ENCODE data around the gene SKAP1. TPM values are rescaled to one million over a fixed set of nuclear protein-coding genes. Genes with fewer than 3 reads are reported as not detected.

Gene SKAP1
- total and polyA plus RNA-seq, 2 experiments from 2014 or later, result 0.36 TPM; not detected in 1

- no peaks in the 10 kb centered on the region for H3K36me3 ChIP-seq
- H3K4me3 ChIP-seq, result no peak overlapping the region
- H3K4me1 ChIP-seq (ENCODE audit: low read depth), result no peaks in the 10 kb centered on the region
- H3K27me3 ChIP-seq, result peaks cover 89% of the 10 kb centered on the region
- H3K27ac ChIP-seq, result no peak overlapping the region
- H3K9me3 ChIP-seq (ENCODE audit: low read depth), result no peaks in the 10 kb centered on the region
- TF ChIP-seq CTCF (IDR thresholded peaks at IDR 0.05; ENCODE audit: low read depth, low read length), result no peak
- DNase-seq (ENCODE audit: low read depth in 1 of 2, low spot score in 1 of 2), result no peak
Measured at GRCh38 chr17:48328457-48328856, 101.6 kb downstream of the SKAP1 start.

- Histone ChIP-seq H3K27ac (no peak overlapping the region), H3K27me3 (peaks cover 82% of the 10 kb centered on the region), H3K4me1 (ENCODE audit: low read depth) (no peaks in the 10 kb centered on the region), H3K4me3 (no peak overlapping the region), H3K36me3 (no peaks in the 10 kb centered on the region), H3K9me3 (ENCODE audit: low read depth) (no peaks in the 10 kb centered on the region)
- no peak for TF ChIP-seq CTCF (IDR thresholded peaks at IDR 0.05; ENCODE audit: low read depth, low read length)
- DNase-seq (ENCODE audit: low read depth in 1 of 2, low spot score in 1 of 2), result no peak
Measured at GRCh38 chr17:48326310-48326709, 103.7 kb downstream of the SKAP1 start.

GRCh38 chr17:48322060-48322459 lies 108.0 kb downstream of the SKAP1 start:
- peak; percentile 26 for TF ChIP-seq CTCF (IDR thresholded peaks at IDR 0.05; ENCODE audit: low read depth, low read length)

GRCh38 chr17:48317732-48318131 lies 112.3 kb downstream of the SKAP1 start:
- Histone ChIP-seq H3K36me3 (no peaks in the 10 kb centered on the region), H3K27ac (no peak overlapping the region), H3K4me1 (ENCODE audit: low read depth) (no peaks in the 10 kb centered on the region), H3K27me3 (peaks cover 85% of the 10 kb centered on the region), H3K4me3 (no peak overlapping the region), H3K9me3 (ENCODE audit: low read depth) (no peaks in the 10 kb centered on the region)
- no peak for TF ChIP-seq CTCF (IDR thresholded peaks at IDR 0.05; ENCODE audit: low read depth, low read length)
- no peak for DNase-seq (ENCODE audit: low read depth in 1 of 2, low spot score in 1 of 2)

More at GRCh38 chr17:48322060-48322459, 108.0 kb downstream of the SKAP1 start:
- DNase-seq (ENCODE audit: low read depth in 1 of 2, low spot score in 1 of 2), result peak in 1 of 2 donors; percentile 20
- H3K27me3 ChIP-seq, result peaks cover 71% of the 10 kb centered on the region
- no peak overlapping the region for H3K27ac ChIP-seq
- H3K4me1 ChIP-seq (ENCODE audit: low read depth), result no peaks in the 10 kb centered on the region
- no peaks in the 10 kb centered on the region for H3K36me3 ChIP-seq
- H3K9me3 ChIP-seq (ENCODE audit: low read depth), result no peaks in the 10 kb centered on the region
- no peak overlapping the region for H3K4me3 ChIP-seq

- Histone ChIP-seq H3K4me1 (ENCODE audit: low read depth) (no peaks in the 10 kb centered on the region), H3K36me3 (no peaks in the 10 kb centered on the region), H3K27me3 (peaks cover 100% of the 10 kb centered on the region), H3K9me3 (ENCODE audit: low read depth) (no peaks in the 10 kb centered on the region), H3K27ac (no peak overlapping the region), H3K4me3 (no peak overlapping the region)
- TF ChIP-seq CTCF (IDR thresholded peaks at IDR 0.05; ENCODE audit: low read depth, low read length), result no peak
- no peak for DNase-seq (ENCODE audit: low read depth in 1 of 2, low spot score in 1 of 2)
Measured at GRCh38 chr17:48314716-48315115, 115.3 kb downstream of the SKAP1 start.

Measured in cardiac muscle cell (in vitro differentiated cells and primary cell).